ENCODE data around the gene SAPCD2. TPM values are rescaled to one million over a fixed set of nuclear protein-coding genes. Genes with fewer than 3 reads are reported as not detected.

SAPCD2 gene
- total and polyA plus RNA-seq, 9 of the 15 experiments (the other 6 are each of a cell fraction or from before 2014, with no cell fraction given) = 3.4 to 91.8 (median 18.8) TPM

GRCh38 chr9:137074657-137075274 lies 4.4 kb upstream of the SAPCD2 start (continued):
- TF ChIP-seq ZKSCAN3 (CRISPR knock-in tag; IDR thresholded peaks at IDR 0.05) = peak; percentile 89
- peak in 1 of 2 experiments; percentile 98; a peak in 2 of 4 replicates for TF ChIP-seq MAZ (CRISPR knock-in tag; conservative IDR thresholded peaks at IDR 0.05 in 1 of 2, IDR thresholded peaks at IDR 0.05 in 1 of 2)
- peak; percentile 84; the same call in 1 of the 2 replicates for TF ChIP-seq HMG20B (CRISPR knock-in tag; IDR thresholded peaks at IDR 0.05)
- TF ChIP-seq NR4A1 (CRISPR knock-in tag; IDR thresholded peaks at IDR 0.05) = peak; percentile 100
- TF ChIP-seq NR4A1 (tag; IDR thresholded peaks at IDR 0.05) = peak; percentile 100
- TF ChIP-seq ATF4 (CRISPR knock-in tag; IDR thresholded peaks at IDR 0.05) = peak; percentile 96
- TF ChIP-seq BCLAF1 (IDR thresholded peaks at IDR 0.05; ENCODE audit: borderline replicate concordance in 1 of 2, control insufficient read depth in 1 of 2, low read depth in 2 of 2, low read length in 1 of 2) = no peak
- no peak for TF ChIP-seq CREB1 (IDR thresholded peaks at IDR 0.05)
- peak; percentile 31; the same call in 1 of the 2 replicates for TF ChIP-seq CREB1 (CRISPR knock-in tag; IDR thresholded peaks at IDR 0.05)
- TF ChIP-seq HMGN3 (IDR thresholded peaks at IDR 0.05; ENCODE audit: borderline replicate concordance, extremely low read depth, insufficient read length, low read depth, low read length) = no peak
- TF ChIP-seq KLF13 (tag; IDR thresholded peaks at IDR 0.05; ENCODE audit: borderline replicate concordance, low read depth) = peak; percentile 95
- peak; percentile 92 for TF ChIP-seq ZBTB12 (CRISPR knock-in tag; IDR thresholded peaks at IDR 0.05)
- TF ChIP-seq ZNF507 (tag; conservative IDR thresholded peaks at IDR 0.05) = peak; percentile 85
- no peak for TF ChIP-seq GATA2 (CRISPR knock-in tag; IDR thresholded peaks at IDR 0.05)
- peak; percentile 81 for TF ChIP-seq TFE3 (CRISPR knock-in tag; IDR thresholded peaks at IDR 0.05)
- peak; percentile 81; the same call in 1 of the 2 replicates for TF ChIP-seq NFE2L1 (tag; IDR thresholded peaks at IDR 0.05; ENCODE audit: borderline replicate concordance, low read depth)
- peak; percentile 99 for TF ChIP-seq GTF2A2 (tag; IDR thresholded peaks at IDR 0.05)
- 0 out of 2 replicates have a peak, but pooled peaks have one; percentile 67 for TF ChIP-seq LCOR (CRISPR knock-in tag; IDR thresholded peaks at IDR 0.05)

Data from K562 (cell line).